HG03354 (cell line): ENCODE measurements around the gene RIMBP3B.
"Not testable (repeated sequence)": the region's sequence is repeated elsewhere in the genome, so short reads cannot be mapped to it uniquely, and the experiment has no call there.

Source experiments
- ATAC-seq: cut with Tn5 transposase; IDR thresholded peaks from one replicate; pipeline ENCODE4 v1.9.1; 2021; ENCODE audit warnings: mild to moderate bottlenecking; ENCODE audit not compliant: unreplicated experiment, poor library complexity, severe bottlenecking

The RIMBP3B gene, protein sequence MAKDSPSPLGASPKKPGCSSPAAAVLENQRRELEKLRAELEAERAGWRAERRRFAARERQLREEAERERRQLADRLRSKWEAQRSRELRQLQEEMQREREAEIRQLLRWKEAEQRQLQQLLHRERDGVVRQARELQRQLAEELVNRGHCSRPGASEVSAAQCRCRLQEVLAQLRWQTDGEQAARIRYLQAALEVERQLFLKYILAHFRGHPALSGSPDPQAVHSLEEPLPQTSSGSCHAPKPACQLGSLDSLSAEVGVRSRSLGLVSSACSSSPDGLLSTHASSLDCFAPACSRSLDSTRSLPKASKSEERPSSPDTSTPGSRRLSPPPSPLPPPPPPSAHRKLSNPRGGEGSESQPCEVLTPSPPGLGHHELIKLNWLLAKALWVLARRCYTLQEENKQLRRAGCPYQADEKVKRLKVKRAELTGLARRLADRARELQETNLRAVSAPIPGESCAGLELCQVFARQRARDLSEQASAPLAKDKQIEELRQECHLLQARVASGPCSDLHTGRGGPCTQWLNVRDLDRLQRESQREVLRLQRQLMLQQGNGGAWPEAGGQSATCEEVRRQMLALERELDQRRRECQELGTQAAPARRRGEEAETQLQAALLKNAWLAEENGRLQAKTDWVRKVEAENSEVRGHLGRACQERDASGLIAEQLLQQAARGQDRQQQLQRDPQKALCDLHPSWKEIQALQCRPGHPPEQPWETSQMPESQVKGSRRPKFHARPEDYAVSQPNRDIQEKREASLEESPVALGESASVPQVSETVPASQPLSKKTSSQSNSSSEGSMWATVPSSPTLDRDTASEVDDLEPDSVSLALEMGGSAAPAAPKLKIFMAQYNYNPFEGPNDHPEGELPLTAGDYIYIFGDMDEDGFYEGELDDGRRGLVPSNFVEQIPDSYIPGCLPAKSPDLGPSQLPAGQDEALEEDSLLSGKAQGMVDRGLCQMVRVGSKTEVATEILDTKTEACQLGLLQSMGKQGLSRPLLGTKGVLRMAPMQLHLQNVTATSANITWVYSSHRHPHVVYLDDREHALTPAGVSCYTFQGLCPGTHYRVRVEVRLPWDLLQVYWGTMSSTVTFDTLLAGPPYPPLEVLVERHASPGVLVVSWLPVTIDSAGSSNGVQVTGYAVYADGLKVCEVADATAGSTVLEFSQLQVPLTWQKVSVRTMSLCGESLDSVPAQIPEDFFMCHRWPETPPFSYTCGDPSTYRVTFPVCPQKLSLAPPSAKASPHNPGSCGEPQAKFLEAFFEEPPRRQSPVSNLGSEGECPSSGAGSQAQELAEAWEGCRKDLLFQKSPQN (N-terminal part only)

DNA sequence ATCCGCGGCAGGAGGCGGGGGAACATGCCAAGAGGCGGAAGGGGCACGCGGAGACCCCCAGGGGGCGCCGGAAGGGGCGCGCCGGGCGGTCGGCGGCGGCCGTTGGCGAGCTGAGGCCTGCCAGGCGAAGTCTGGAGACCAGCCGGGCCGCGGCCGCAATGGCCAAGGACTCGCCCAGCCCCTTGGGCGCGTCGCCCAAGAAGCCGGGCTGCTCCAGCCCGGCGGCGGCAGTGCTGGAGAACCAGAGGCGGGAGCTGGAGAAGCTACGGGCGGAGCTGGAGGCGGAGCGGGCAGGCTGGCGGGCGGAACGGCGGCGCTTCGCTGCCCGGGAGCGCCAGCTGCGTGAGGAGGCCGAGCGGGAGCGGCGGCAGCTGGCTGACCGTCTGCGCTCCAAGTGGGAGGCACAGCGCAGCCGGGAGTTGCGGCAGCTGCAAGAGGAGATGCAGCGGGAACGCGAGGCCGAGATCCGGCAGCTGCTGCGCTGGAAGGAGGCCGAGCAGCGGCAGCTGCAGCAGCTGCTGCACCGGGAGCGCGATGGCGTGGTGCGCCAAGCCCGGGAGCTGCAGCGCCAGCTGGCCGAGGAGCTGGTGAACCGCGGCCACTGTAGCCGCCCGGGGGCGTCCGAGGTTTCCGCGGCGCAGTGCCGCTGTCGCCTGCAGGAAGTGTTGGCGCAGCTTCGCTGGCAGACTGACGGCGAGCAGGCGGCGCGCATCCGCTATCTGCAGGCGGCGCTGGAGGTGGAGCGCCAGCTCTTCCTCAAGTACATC lies at the start of gene RIMBP3B:
Gene RIMBP3B (plus strand): TSS at position 51 of the 767 bp plus-strand sequence. CDS start 108 bp downstream, at position 159.
- peak; percentile 77 for ATAC-seq

DNA sequence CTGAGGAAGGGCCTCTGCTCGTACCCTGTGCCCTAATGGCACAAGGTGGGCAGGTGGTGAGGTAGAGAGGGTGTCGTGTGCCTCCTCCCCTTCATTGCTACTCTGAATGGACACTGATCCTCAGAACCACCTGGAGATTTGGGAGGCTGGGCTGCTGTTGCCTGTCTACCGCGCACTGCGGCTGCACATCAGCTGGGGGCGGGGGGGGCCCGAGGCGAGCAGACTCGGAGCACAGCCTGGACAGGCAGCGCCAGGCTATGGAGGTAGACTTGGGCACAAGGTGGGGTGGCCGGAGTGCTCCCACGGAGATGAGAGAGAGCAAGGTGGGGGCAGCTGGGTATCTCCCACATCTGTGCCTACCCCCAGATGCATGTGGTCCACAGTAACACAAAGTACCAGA lies 26.0 kb upstream of the RIMBP3B start:
- not testable (repeated sequence) for ATAC-seq

DNA sequence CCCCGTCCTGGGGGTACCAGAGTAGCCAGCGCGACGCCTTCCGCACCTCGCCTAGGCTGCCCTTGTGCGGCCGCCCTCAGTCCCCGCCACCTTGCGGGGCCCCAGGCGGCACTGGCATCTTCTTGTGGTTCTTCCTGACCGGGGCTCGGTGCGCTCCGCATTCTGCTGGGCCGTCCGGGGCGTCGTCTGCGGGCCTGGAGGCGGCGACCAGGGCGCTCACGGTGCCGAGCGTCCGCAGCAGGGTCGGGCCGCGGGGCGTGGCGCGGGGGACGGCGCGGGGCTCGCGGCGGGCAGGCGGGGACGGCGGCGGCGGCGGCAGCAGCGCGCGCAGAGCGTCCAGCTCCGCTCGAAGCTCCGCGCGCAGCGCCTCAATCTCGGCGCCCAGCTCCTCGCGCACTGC lies 23.0 kb upstream of the RIMBP3B start:
- not testable (repeated sequence) for ATAC-seq

DNA sequence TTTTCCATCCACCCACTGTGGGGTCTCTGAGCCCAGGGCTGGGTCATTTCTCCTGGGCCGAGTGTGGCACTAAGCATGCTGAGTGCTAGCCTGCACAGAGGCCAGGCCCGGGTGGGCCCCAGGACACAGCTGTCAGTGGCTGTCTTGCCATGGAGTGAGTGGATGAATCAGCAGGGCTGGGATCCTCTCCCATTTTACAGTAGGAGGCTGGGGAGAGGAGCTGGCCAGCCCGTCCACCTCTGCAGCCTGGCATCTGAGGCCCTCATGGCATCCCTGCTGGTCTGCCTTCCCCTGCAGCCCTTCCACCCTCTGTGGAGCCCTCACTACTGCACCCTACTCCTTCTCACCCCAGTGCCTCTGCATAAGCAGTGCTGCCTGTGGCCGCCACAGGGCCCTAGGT lies 21.1 kb upstream of the RIMBP3B start:
- ATAC-seq, result not testable (repeated sequence)

- ATAC-seq, result not testable (repeated sequence)
Observed at GRCh38 chr22:21363061-21363460, 20.5 kb upstream of the RIMBP3B start.

DNA sequence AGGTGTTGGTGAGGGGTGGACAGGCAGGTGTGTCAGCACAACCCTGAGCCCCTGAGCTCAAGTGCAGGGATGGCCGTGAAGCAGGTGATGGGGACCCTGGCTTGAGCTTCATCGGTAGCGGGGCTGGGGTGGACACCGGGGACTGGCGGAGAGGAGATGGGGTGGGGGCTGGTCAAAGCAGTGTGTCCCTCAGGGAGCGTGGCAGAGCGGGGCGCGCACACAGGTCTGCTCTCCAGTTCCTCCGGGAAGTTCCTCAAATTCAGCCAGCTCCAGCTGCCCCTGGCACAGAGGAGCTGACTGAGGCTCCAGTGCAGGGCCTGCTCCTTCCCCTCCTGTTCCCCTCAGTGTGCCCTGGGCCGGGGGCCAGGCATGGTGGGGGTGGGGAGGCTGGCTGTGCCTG lies 19.7 kb upstream of the RIMBP3B start:
- ATAC-seq, result not testable (repeated sequence)

DNA sequence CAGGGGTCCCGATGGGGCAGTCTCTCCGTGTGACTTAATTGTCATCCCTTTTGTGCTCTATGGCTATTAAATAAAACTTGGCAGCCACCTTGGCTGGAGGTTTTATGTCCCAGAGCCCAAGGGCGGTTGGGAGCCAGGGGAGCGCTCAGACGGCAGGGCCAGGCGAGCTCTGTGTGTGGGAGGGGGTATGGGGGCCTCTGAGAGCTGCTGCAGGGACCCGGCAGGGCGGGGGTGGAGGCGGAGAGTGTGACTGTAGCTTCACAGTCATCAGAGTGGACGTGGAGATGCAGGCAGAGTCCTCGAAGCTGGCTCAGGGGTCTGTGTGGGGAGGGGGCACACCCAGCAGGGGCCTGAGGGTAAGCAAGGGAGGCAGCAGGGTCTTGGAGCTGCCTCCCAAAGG lies 19.2 kb upstream of the RIMBP3B start:
- ATAC-seq, result not testable (repeated sequence)

GRCh38 chr22:21365337-21365736 lies 18.2 kb upstream of the RIMBP3B start:
- not testable (repeated sequence) for ATAC-seq

- ATAC-seq, result not testable (repeated sequence)
Observed at GRCh38 chr22:21368603-21369310, 14.8 kb upstream of the RIMBP3B start.

DNA sequence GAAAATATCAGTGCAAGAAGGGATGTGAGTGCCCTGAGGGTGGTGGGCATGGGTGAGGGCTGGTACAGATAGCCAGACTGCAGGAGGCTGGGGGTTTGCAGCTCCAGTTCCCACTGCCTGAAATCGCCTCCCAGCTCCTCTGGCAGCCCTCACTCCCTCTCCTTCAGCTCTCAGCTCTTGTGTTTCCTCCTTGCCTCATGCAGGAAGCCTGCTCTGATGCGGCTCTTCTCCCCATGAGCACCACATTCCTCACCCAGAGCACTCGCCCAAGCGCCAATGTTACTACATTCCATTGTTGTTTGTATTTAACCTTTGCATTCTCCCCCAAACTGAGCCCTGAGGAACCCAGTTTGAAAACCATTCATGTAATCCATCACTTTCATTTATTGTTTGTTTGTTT lies 7.7 kb upstream of the RIMBP3B start:
- not testable (repeated sequence) for ATAC-seq

- ATAC-seq, result peak; percentile 47
Observed at GRCh38 chr22:21384468-21385357, 1.2 kb downstream of the RIMBP3B start.

- ATAC-seq, result not testable (repeated sequence)
Observed at GRCh38 chr22:21389480-21389879, 5.9 kb downstream of the RIMBP3B start.

DNA sequence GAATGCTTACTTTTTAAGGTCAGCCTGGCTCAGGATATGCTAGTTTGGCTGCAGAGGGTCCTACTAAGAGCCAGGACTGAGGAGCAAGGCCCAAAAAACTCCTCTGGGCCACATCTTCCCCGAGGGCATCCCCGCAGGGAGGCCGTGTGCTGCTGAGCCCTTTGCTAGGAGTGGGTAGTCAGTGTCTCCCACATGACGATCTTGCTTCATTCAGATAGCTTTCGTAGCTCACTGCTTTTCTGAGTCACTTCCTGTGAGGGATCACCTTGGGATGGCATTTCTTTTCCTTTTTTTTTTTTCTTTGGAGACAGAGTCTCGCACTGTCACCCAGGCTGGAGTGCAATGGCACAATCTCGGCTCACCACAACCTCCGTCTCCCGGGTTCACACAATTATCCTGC lies 6.5 kb downstream of the RIMBP3B start:
- ATAC-seq, result not testable (repeated sequence)

- ATAC-seq, result not testable (repeated sequence)
Observed at GRCh38 chr22:21394613-21395012, 11.1 kb downstream of the RIMBP3B start.

GRCh38 chr22:21401197-21401969 lies 17.8 kb downstream of the RIMBP3B start:
- ATAC-seq, result not testable (repeated sequence)

DNA sequence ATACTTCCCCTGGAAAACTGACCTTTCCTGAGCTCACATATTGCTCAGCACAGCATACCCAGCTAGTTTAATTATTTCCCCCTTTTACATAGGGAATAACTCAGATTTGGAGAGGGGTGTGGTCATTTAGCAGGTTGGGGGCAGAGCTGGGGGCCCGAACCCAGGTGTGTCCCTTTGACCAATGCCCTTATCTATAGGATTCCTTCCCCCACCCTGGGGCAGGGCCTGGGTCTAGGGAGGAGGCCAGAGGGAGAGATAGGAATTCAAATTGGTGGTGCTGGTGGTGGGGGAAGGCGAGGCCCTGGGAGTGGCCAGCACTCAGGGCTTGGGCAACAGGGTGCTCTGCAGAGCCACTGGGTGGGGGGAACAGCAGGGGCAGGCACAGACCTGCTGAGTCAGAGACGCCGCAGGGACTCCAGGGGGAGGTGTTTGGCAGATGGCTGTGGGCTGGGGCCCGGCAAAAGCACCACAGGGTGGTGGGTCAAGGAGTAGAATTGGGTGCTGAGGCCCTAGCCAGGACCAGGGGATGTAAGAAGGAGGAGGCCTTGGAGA lies 19.3 kb downstream of the RIMBP3B start:
- ATAC-seq, result not testable (repeated sequence)
